Activated CD4-positive, alpha-beta T cell treated with anti-CD3 and anti-CD28 coated beads for 4 hours (primary cell): ENCODE measurements around the gene WWP2.
"Not testable (repeated sequence)": the region's sequence is repeated elsewhere in the genome, so short reads cannot be mapped to it uniquely, and the experiment has no call there.

ENCODE experiments used
- DNase-seq, 2 donors: peaks; one replicate each; pipeline ENCODE4 v3.0.0-alpha.2; 2020

WWP2 gene

GRCh38 chr16:69951017-69951671 lies 189.0 kb downstream of the WWP2 start, which contains the start of gene CLEC18A:
CLEC18A (plus strand) TSS chr16:69951334; CDS start chr16:69951367, 33 bp downstream.
- DNase-seq: not testable (repeated sequence)

GRCh38 chr16:69951672-69952031 lies 189.5 kb downstream of the WWP2 start:
- not testable (repeated sequence) for DNase-seq

- not testable (repeated sequence) for DNase-seq
These were observed 190.0 kb downstream of the WWP2 start for GRCh38 chr16:69952116-69952515.

- DNase-seq: not testable (repeated sequence)
These were observed 190.6 kb downstream of the WWP2 start for GRCh38 chr16:69952572-69953355.

GRCh38 chr16:69954241-69954640 lies 192.1 kb downstream of the WWP2 start:
- DNase-seq: not testable (repeated sequence)

- DNase-seq: not testable (repeated sequence)
These were observed 201.2 kb downstream of the WWP2 start for GRCh38 chr16:69963312-69963711.

- DNase-seq: not testable (repeated sequence)
These were observed 203.0 kb downstream of the WWP2 start for GRCh38 chr16:69964960-69965660.

- not testable (repeated sequence) for DNase-seq
These were observed 203.5 kb downstream of the WWP2 start for GRCh38 chr16:69965661-69966054.

GRCh38 chr16:69967688-69968087 lies 205.6 kb downstream of the WWP2 start:
- DNase-seq: not testable (repeated sequence)

- DNase-seq: not testable (repeated sequence)
These were observed 206.0 kb downstream of the WWP2 start for GRCh38 chr16:69968125-69968524.

- not testable (repeated sequence) for DNase-seq
These were observed 207.5 kb downstream of the WWP2 start for GRCh38 chr16:69969657-69970056.

- not testable (repeated sequence) for DNase-seq
These were observed 210.0 kb downstream of the WWP2 start for GRCh38 chr16:69972120-69972519.

GRCh38 chr16:69972935-69973334 lies 210.8 kb downstream of the WWP2 start:
- DNase-seq: not testable (repeated sequence)

- not testable (repeated sequence) for DNase-seq
These were observed 223.1 kb downstream of the WWP2 start for GRCh38 chr16:69985196-69985595.
